Measurements from ENCODE around the gene FOXP1. TPM values are rescaled to one million over a fixed set of nuclear protein-coding genes. Genes with fewer than 3 reads are reported as not detected.
A peak's percentile ranks its signal among the peaks of the same experiment; 100 is the strongest.

Gene FOXP1
- total and polyA plus RNA-seq, 12 donors: 4.8 to 56.0 (median 43.8) TPM

- TF ChIP-seq CTCF (IDR thresholded peaks at IDR 0.05): no peak
- Histone ChIP-seq H3K4me3 (no peak overlapping the region), H3K9me3 (no peaks in the 10 kb centered on the region), H3K27ac (peak overlapping the region in 7 of 10 donors; percentile 18 to 96 (median 64)), H3K27me3 (no peaks in the 10 kb centered on the region), H3K4me1 (peaks cover 21 to 100% (median 94%) of the 10 kb centered on the region in 9 donors), H3K36me3 (peaks cover 0 to 71% (median 12%) of the 10 kb centered on the region in 9 donors)
- no peak for ATAC-seq
- no peak for DNase-seq
- intact Hi-C loops (cut with DNase I): loop anchor here in 2 of 10 donors (5.0 kb wide), 2 partner anchors 39 to 81 kb away; no protein-coding TSS in a partner anchor
- WGBS, 2 donors: 47 to 50% methylated on average over 5 of the region's 5 CpGs
Observed at GRCh38 chr3:71051259-71051595, 532.3 kb downstream of the FOXP1 start.

- peaks cover 21 to 100% (median 94%) of the 10 kb centered on the region in 9 donors for H3K4me1 ChIP-seq
Observed at GRCh38 chr3:71050538-71051258, 532.8 kb downstream of the FOXP1 start.

GRCh38 chr3:71050166-71050537 lies 533.4 kb downstream of the FOXP1 start:
- ATAC-seq: no peak
- Histone ChIP-seq H3K4me1 (peaks cover 21 to 100% (median 97%) of the 10 kb centered on the region in 9 donors), H3K27me3 (no peaks in the 10 kb centered on the region), H3K9me3 (no peaks in the 10 kb centered on the region), H3K4me3 (no peak overlapping the region), H3K27ac (peak overlapping the region in 9 of 10 donors; percentile 18 to 96 (median 64)), H3K36me3 (peaks cover 0 to 78% (median 22%) of the 10 kb centered on the region in 9 donors)
- 30 to 36% methylated on average over 2 of the region's 2 CpGs for WGBS, 2 donors
- TF ChIP-seq CTCF (IDR thresholded peaks at IDR 0.05): no peak
- intact Hi-C loops (cut with DNase I): loop anchor here in 2 of 10 donors (5.0 kb wide), 2 partner anchors 38 to 82 kb away; no protein-coding TSS in a partner anchor
- DNase-seq: no peak

More at GRCh38 chr3:71050538-71051258, 532.8 kb downstream of the FOXP1 start:
- no peaks in the 10 kb centered on the region for H3K9me3 ChIP-seq
- peaks cover 0 to 77% (median 18%) of the 10 kb centered on the region in 9 donors for H3K36me3 ChIP-seq
- intact Hi-C loops (cut with DNase I): loop anchor here in 2 of 10 donors (5.0 kb wide), 2 partner anchors 38 to 82 kb away; no protein-coding TSS in a partner anchor
- no peaks in the 10 kb centered on the region for H3K27me3 ChIP-seq
- H3K27ac ChIP-seq: peak overlapping the region in 9 of 10 donors; percentile 18 to 96 (median 64)
- ATAC-seq (no peak), DNase-seq (no peak)
- TF ChIP-seq CTCF (IDR thresholded peaks at IDR 0.05): no peak
- H3K4me3 ChIP-seq: no peak overlapping the region
- WGBS, 2 donors: 61 to 72% methylated on average over 6 of the region's 6 CpGs

- TF ChIP-seq CTCF (IDR thresholded peaks at IDR 0.05): no peak
- DNase-seq: peak in 1 of 2 donors; percentile 58
- 39 to 48% methylated on average over 12 of the region's 12 CpGs for WGBS, 2 donors
- H3K36me3 ChIP-seq: peaks cover 0 to 85% (median 22%) of the 10 kb centered on the region in 9 donors
- peak overlapping the region in 1 of 10 donors; percentile 2 for H3K4me3 ChIP-seq
- no peaks in the 10 kb centered on the region for H3K27me3 ChIP-seq
- peak overlapping the region; percentile 18 to 96 (median 60) for H3K27ac ChIP-seq
- no peaks in the 10 kb centered on the region for H3K9me3 ChIP-seq
- intact Hi-C loops (cut with DNase I): no loop called here
- peaks cover 21 to 99% (median 85%) of the 10 kb centered on the region in 9 donors for H3K4me1 ChIP-seq
- peak; percentile 57 to 79 (median 67) for ATAC-seq
Observed at GRCh38 chr3:71048948-71049347, 534.6 kb downstream of the FOXP1 start.

Measured in heart right ventricle (tissue), 16 donors.